Esophagus mucosa (tissue), 1 donor: ENCODE data around the gene POLRMT. TPM values are rescaled to one million over a fixed set of nuclear protein-coding genes. Genes with fewer than 3 reads are reported as not detected.
"Not testable (repeated sequence)": the region's sequence is repeated elsewhere in the genome, so short reads cannot be mapped to it uniquely, and the experiment has no call there.

Source experiments
- ATAC-seq: fragments of 200-7000 bp; cut with Tn5 transposase; one replicate; pipeline ENCODE4 v1.9.1; 2020
- total RNA-seq: library from RNA; stranded (reverse); gene quantifications from one replicate; pipeline ENCODE4 v1.2.4, GENCODE V29; 2023
- donor health status: DM: yes; HTN: yes; CAD: no.

The POLRMT gene
- total RNA-seq = 24.5 TPM

- peak; percentile 96 for ATAC-seq
Measured at GRCh38 chr19:633068-633785, at the start of gene POLRMT. POLRMT (minus strand) TSS chr19:633537; CDS start chr19:633512, 25 bp downstream.

GRCh38 chr19:682678-683320, 49.5 kb upstream of the POLRMT start:
- ATAC-seq = no peak

GRCh38 chr19:681029-682019, 48.0 kb upstream of the POLRMT start:
- no peak for ATAC-seq

DNA sequence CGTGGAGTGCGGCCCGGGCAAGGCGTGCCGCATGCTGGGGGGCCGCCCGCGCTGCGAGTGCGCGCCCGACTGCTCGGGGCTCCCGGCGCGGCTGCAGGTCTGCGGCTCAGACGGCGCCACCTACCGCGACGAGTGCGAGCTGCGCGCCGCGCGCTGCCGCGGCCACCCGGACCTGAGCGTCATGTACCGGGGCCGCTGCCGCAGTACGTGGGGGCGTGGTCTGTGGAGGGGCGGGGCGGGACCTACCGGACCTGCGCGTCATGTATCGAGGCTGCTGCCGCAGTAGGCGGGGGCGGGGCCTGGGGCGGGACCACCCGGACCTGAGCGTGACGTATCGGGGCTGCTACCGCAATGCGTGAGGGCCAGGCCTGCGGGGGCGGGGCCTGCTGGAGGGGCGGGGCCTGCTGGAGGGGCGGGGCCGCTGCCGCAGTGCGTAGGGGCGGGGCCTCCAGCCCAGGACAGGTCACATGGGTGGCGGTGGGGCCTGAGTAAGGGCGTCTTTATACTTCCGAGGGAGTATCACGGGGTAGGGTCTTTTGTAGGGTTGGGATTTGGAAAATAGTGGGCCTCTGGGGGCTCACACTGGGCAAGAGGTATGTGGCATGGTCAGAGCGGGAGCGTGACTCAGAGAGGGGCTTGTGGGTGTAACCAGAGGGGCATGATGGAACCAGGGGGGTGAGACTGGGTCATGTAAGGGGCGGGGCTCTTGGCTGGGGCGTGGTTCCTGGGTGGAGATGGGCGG, 47.1 kb upstream of the POLRMT start:
- peak; percentile 93 for ATAC-seq

DNA sequence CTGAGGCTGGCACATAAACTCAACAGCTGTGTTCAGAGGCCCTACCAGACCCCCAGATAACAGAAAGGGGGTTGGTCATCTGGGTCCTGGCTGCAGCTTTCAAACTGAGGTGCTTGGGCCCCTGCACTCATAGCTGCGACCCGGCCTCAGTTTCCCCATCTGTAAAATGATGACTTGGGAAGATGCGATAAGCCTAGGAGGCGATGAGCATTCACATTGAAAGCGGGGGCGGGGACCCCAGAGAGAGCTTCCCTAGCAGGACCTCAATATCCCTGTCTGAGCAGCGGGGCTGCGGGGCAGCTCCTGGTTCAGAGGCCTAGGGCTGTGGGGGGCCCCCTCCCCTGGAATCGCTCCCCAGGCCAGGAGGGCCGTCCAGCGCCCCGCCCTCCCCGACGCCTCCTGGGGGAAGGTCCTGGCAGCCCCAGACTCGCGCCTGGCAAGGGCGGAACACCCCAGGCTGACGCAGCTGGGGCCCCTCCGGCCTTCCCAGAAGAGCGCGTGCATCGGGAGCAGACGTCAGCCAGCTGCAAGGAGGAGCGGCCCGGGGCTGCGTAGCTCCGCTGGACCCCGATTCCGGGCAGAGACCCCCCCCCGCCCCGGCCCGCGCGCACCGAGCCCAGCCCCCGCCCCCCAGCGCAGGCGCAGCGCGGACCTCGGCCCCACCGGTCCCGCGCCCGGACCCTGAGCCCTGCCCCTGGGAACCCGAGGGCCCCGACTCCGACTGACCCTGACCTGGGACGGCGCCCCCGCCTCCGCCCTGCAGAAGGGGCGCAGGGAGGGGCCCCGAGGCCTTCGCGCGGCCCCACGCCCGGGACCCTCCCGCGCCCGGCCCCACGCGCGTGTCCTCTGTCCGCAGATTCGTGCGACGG, 46.3 kb upstream of the POLRMT start:
- peak; percentile 1 for ATAC-seq

GRCh38 chr19:678791-679388, 45.6 kb upstream of the POLRMT start:
- ATAC-seq = no peak

- ATAC-seq = no peak
Measured at GRCh38 chr19:677601-678436, 44.5 kb upstream of the POLRMT start.

- ATAC-seq = no peak
Measured at GRCh38 chr19:677201-677600, 43.9 kb upstream of the POLRMT start.

- no peak for ATAC-seq
Measured at GRCh38 chr19:676339-677105, 43.2 kb upstream of the POLRMT start, which contains the start of gene FSTL3. FSTL3 (plus strand) TSS chr19:676392; CDS start chr19:676424, 32 bp downstream.

GRCh38 chr19:676007-676338, 42.6 kb upstream of the POLRMT start:
- no peak for ATAC-seq

- no peak for ATAC-seq
Measured at GRCh38 chr19:674282-675151, 41.2 kb upstream of the POLRMT start.

GRCh38 chr19:670609-671075, 37.3 kb upstream of the POLRMT start:
- ATAC-seq = no peak

DNA sequence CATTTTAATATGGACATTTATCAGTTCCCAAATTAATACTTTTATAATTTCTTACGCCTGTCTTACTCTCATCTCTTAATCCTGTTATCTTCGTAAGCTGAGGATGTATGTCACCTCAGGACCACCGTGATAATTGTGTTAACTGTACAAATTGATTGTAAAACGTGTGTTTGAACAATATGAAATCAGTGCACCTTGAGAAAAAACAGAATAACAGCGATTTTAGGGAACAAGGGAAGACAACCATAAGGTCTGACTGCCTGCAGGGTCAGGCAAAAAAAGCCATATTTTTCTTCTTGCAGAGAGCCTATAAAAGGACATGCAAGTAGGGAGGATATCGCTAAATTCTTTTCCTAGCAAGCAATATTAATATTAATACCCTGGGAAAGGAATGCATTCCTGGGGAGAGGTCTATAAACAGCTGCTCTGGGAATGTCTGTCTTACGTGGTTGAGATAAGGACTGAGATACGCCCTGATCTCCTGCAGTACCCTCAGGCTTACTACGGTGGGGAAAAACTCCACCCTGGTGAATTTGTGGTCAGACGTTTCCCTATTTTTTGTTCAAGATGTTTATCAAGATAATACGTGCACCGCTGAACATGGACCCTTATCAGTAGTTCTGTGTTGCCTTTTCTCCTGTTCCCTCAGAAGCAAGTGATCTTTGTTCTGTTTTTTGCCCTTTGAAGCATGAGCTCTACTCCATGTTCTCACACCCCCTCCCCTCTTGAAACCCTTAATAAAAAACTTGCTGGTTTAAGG, 35.5 kb upstream of the POLRMT start:
- ATAC-seq = not testable (repeated sequence)

DNA sequence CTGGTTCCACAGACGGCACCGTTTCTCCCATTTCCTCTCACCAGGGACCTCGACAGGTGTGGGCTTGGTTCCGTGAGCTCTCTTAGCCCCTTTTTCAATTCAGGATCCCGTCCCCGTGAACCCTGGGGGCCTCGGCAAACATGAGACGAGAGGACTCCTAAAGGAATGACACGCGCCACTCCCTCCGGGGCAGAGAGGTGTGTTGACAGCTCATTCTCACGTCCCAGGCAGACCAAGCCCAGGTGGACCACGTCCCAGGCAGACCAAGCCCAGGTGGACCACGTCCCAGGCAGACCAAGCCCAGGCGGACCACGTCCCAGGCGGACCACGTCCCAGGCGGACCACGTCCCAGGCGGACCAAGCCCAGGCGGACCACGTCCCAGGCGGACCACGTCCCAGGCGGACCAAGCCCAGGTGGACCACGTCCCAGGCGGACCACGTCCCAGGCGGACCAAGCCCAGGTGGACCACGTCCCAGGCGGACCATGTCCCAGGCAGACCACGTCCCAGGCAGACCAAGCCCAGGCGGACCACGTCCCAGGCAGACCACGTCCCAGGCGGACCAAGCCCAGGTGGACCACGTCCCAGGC, 33.7 kb upstream of the POLRMT start:
- not testable (repeated sequence) for ATAC-seq

- ATAC-seq = no peak
Measured at GRCh38 chr19:664913-665443, 31.6 kb upstream of the POLRMT start.

DNA sequence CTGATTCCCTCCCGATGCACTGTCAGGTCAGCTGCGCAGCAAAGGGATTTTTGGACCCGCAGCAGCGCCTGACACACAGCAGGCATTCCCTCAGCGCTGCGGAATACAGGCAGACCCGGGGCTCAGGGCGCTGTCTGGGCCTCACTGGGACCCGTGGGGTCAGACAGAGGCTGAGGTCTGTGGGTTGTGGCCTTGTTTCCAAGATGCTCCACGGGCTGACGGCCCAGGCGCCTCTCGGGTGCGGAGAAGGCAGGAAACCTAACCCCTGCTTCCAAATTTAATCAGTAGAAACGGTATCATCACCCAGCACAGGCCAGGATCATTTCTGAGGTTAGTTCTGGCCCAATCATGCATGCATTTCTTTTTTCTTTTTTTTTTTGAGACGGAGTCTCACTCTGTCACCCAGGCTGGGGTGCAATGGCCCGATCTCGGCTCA, 30.4 kb upstream of the POLRMT start:
- no peak for ATAC-seq
